OCI-LY1 (cell line): ENCODE data around the gene SSH2.

Experiments
- CTCF ChIP-seq: fragments of 200-600 bp; sonication (generic), shearing (Covaris generic); IDR thresholded peaks from 2 replicates; pipeline ENCODE4 v1.5.1; 2017; ENCODE audit warnings: mild to moderate bottlenecking, antibody characterized with exemption, low read length, moderate library complexity, mixed read lengths
- EZH2 ChIP-seq: fragments of 200-600 bp; sonication (generic), shearing (Covaris generic); IDR thresholded peaks from 2 replicates; pipeline ENCODE4 v1.8.0; 2017; ENCODE audit warnings: borderline replicate concordance, mixed run types, mild to moderate bottlenecking, antibody characterized with exemption, low read length, moderate library complexity, mixed read lengths

- no peak for TF ChIP-seq CTCF
- TF ChIP-seq EZH2 = no peak
Observed at GRCh38 chr17:29740017-29740416, 190.0 kb downstream of the SSH2 start.
